HL-60 (cell line): ENCODE data around the gene CETN2.

Source experiments
- CTCF ChIP-seq: IDR thresholded peaks from one replicate; pipeline ENCODE4 v1.5.1; 2011; ENCODE audit warnings: low read length, control low read depth, inconsistent platforms; ENCODE audit not compliant: insufficient read depth
- POLR2AphosphoS5 ChIP-seq: IDR thresholded peaks from 2 replicates; pipeline ENCODE4 v1.6.1; 2012; ENCODE audit warnings: low read depth

GRCh38 chrX:152832520-152832919, 2.0 kb upstream of the CETN2 start:
- TF ChIP-seq CTCF (no peak), POLR2AphosphoS5 (no peak)
